Lower leg skin (tissue), 4 donors: ENCODE data around the gene MPRIP. TPM values are rescaled to one million over a fixed set of nuclear protein-coding genes. Genes with fewer than 3 reads are reported as not detected.

ENCODE experiments used
- DNase-seq, 2 donors: peaks; one replicate each; pipeline ENCODE4 v3.0.0-alpha.2; 2019; ENCODE audit warnings: low spot score in 2 of 2
- H3K4me3 ChIP-seq: fragments of 200-600 bp; sonication (generic); 2 replicates; pipeline ENCODE4 v1.5.1; 2017; ENCODE audit warnings: mild to moderate bottlenecking, low read depth; ENCODE audit not compliant: poor library complexity, severe bottlenecking
- CTCF ChIP-seq, 3 donors: fragments of 450-650 bp; IDR thresholded peaks; one replicate each; pipeline ENCODE4 v1.5.1; 2016; ENCODE audit warnings: antibody characterized with exemption in 3 of 3, mild to moderate bottlenecking in 3 of 3, moderate library complexity in 2 of 3
- POLR2A ChIP-seq, 2 donors: fragments of 450-650 bp; IDR thresholded peaks; one replicate each; pipeline ENCODE4 v1.6.1; 2016 to 2017; ENCODE audit warnings: antibody characterized with exemption in 2 of 2, mild to moderate bottlenecking in 1 of 2, moderate library complexity in 1 of 2
- WGBS, 2 donors: methylation state at CpG; one replicate each; pipeline ENCODE4 v1.1.5; 2018; 5-methylcytosine and 5-hydroxymethylcytosine counted together
- intact Hi-C: fragments of 100-400 bp; cut with DNase I; formaldehyde crosslinking; loops from one replicate; pipeline ENCODE4 v1.15.0; 2023; ENCODE audit warnings: low total_unique reads
- total RNA-seq, 4 donors: library from RNA; depleted of rRNA; stranded (reverse); fragments of >200 nt; gene quantifications; one replicate each; pipeline ENCODE4 v1.1.0, GENCODE V29; 2016

The MPRIP gene
- total RNA-seq, 4 donors from 2014 or later: 128 to 217 (median 141) TPM

GRCh38 chr17:17152385-17152784 is 110.1 kb downstream of the MPRIP start:
- DNase-seq: no peak
- intact Hi-C loops: no loop called here
- H3K4me3 ChIP-seq: no peak overlapping the region
- 66 to 67% methylated on average over 4 of the region's 4 CpGs for WGBS, 2 donors
- TF ChIP-seq CTCF (IDR thresholded peaks at IDR 0.05): no peak
- TF ChIP-seq POLR2A (IDR thresholded peaks at IDR 0.05): no peak

DNA sequence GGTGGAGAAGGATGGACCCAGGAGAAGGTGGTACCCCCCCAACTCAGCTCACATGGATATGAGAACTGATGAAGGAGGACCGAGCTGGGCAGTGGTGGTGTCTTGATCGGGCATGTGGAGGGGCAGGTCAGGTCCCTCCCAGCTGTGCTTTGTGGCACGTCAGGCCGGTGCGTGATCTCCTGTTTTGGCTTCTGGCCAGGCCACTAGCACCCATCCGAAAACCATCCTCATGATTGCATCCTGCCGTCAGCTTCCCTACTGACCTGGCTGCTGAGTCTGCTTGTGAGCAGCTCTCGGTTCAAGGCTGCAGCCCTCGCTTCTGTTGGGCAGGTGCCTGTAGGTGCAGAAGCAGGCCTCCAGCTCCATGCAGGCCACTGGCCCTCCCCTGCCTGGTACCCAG is 110.8 kb downstream of the MPRIP start:
- intact Hi-C loops: no loop called here
- WGBS, 2 donors: 71 to 75% methylated on average over 9 of the region's 9 CpGs
- no peak for TF ChIP-seq POLR2A (IDR thresholded peaks at IDR 0.05)
- no peak for DNase-seq
- no peak overlapping the region for H3K4me3 ChIP-seq

DNA sequence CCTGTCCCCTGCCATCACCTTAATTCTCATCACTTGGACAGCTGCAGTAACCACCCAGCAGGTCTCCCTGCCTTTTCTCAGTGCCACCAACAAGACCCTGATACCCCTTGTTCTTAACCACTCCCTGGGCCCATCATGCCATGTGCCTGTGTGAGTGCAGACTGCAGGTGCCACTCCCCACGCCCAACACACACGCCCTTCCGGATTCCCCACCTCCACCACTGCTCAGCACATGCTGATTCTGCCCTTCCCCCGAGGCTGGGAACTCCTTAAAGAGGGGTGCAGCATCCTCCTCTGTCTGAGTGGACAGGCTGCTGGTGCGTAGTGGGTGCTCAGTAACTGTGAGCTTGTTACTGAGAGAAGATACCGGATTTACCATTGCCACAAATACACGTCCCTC is 111.5 kb downstream of the MPRIP start:
- WGBS, 2 donors: 50 to 67% methylated on average over 7 of the region's 7 CpGs
- no peak overlapping the region for H3K4me3 ChIP-seq
- no peak for TF ChIP-seq POLR2A (IDR thresholded peaks at IDR 0.05)
- no peak for TF ChIP-seq CTCF (IDR thresholded peaks at IDR 0.05)
- intact Hi-C loops: no loop called here
- DNase-seq: no peak

GRCh38 chr17:17154556-17154955 is 112.3 kb downstream of the MPRIP start:
- WGBS, 2 donors: 82 to 91% methylated on average over 5 of the region's 5 CpGs
- intact Hi-C loops: no loop called here
- no peak for DNase-seq
- TF ChIP-seq CTCF (IDR thresholded peaks at IDR 0.05) (no peak), POLR2A (IDR thresholded peaks at IDR 0.05) (no peak)
- no peak overlapping the region for H3K4me3 ChIP-seq

DNA sequence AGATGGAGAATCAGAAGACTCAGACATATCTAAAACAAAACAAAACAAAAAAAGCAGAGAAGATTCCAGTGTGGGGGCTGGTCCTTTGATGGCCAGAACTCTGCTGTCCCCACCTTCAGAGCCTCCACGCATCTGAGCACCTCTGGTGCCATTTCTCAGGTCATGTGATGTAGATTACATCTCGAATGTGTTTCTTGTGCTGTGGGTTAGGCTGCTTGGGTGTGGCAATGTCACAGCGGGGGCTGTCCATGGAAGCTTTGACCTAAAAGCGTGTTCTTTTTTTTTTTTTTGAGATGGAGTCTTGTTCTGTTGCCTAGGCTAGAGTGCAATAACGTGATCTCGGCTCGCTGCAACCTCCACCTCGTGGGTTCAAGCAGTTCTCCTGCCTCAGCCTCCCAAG is 112.7 kb downstream of the MPRIP start:
- intact Hi-C loops: no loop called here
- TF ChIP-seq POLR2A (IDR thresholded peaks at IDR 0.05) (no peak), CTCF (IDR thresholded peaks at IDR 0.05) (no peak)
- DNase-seq: no peak
- H3K4me3 ChIP-seq: no peak overlapping the region
- 82 to 87% methylated on average over 8 of the region's 8 CpGs for WGBS, 2 donors

DNA sequence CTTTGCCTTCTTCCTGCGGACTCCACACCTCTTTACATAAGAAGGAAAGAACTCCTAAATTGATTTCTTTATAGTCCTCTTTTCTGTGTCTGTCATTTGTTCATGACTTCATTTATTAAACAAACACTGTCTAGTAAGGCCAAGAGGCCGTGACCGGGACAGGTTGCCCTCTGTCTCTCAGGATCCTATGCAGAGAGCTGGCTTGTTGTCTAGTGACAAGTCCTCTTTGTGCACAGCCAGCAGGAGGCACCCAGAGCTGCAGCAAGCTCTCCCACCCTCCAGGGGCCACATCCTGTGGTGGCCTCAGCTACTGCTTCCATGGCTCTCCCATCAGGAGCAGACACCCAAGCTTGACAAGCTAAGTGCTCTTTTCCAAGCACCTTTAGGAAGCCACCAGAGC is 113.3 kb downstream of the MPRIP start:
- DNase-seq: no peak
- H3K4me3 ChIP-seq: no peak overlapping the region
- intact Hi-C loops: no loop called here
- TF ChIP-seq CTCF (IDR thresholded peaks at IDR 0.05): no peak
- no peak for TF ChIP-seq POLR2A (IDR thresholded peaks at IDR 0.05)
- WGBS, 2 donors: 87 to 98% methylated on average over 3 of the region's 3 CpGs
